ENCODE data around the gene PALM3. TPM values are rescaled to one million over a fixed set of nuclear protein-coding genes. Genes with fewer than 3 reads are reported as not detected.

The PALM3 gene
- polyA plus RNA-seq, 3 donors = not detected

GRCh38 chr19:14089412-14089661 lies 27.5 kb upstream of the PALM3 start:
- Histone ChIP-seq H2AFZ (ENCODE audit: insufficient read depth, low read depth, low read length, poor library complexity, severe bottlenecking) (peak overlapping the region; percentile 46), H3K9ac (ENCODE audit: insufficient read depth, low read length, poor library complexity, severe bottlenecking) (peak overlapping the region; percentile 21), H3K36me3 (replicated peaks in 1 of 2; ENCODE audit: control insufficient read depth in 1 of 2, insufficient read depth in 2 of 2, low read length in 2 of 2) (peaks cover 7 to 19% of the 10 kb centered on the region in 2 donors), H3K9me3 (replicated peaks in 1 of 2; ENCODE audit: control insufficient read depth in 1 of 2, insufficient read depth in 1 of 2, low read length in 2 of 2) (peaks cover 6 to 8% of the 10 kb centered on the region in 2 donors), H3K4me3 (replicated peaks in 1 of 3; ENCODE audit: low read depth in 2 of 3, low read length in 3 of 3) (peak overlapping the region; percentile 25 to 70 (median 25)), H3K27ac (ENCODE audit: low read depth in 1 of 2, low read length in 2 of 2) (no peak overlapping the region), H3K4me1 (ENCODE audit: control insufficient read depth in 1 of 2, insufficient read depth in 2 of 2, low read length in 2 of 2) (peaks cover 18 to 23% of the 10 kb centered on the region in 2 donors), H3K4me2 (replicated peaks; ENCODE audit: extremely low read depth, low read length, poor library complexity, severe bottlenecking) (peak overlapping the region; percentile 100), H3K79me2 (ENCODE audit: insufficient read depth, low read length) (peaks cover 7% of the 10 kb centered on the region), H3K27me3 (ENCODE audit: control insufficient read depth in 2 of 2, insufficient read depth in 2 of 2, low read length in 2 of 2) (peaks cover 0 to 2% of the 10 kb centered on the region in 2 donors), H4K20me1 (ENCODE audit: insufficient read depth, low read length) (peaks cover 35% of the 10 kb centered on the region)
- peak overlapping the region; percentile 77 to 83 for H3K4me3 Mint-ChIP-seq
- peaks cover 2 to 6% (median 5%) of the 10 kb centered on the region in 3 donors for H3K27me3 Mint-ChIP-seq (ENCODE audit: low read depth in 3 of 3)
- peaks cover 0 to 11% (median 9%) of the 10 kb centered on the region in 7 donors for H3K9me3 Mint-ChIP-seq
- peaks cover 15% of the 10 kb centered on the region for H3K4me1 Mint-ChIP-seq
- WGBS (ENCODE audit: insufficient coverage) = 33% methylated on average over 16 of the region's 16 CpGs
- H3K27ac Mint-ChIP-seq = peak overlapping the region in 3 of 7 donors; percentile 21 to 75 (median 63)
- no peak for TF ChIP-seq CTCF (IDR thresholded peaks at IDR 0.05)
- DNase-seq = no peak
- H3K36me3 Mint-ChIP-seq = peaks cover 24 to 27% of the 10 kb centered on the region in 2 donors
- intact Hi-C loops (cut with micrococcal nuclease) = no loop called here

- peaks cover 23 to 27% of the 10 kb centered on the region in 2 donors for H3K36me3 Mint-ChIP-seq
- H3K4me1 Mint-ChIP-seq = peaks cover 15% of the 10 kb centered on the region
- peaks cover 0 to 2% of the 10 kb centered on the region in 2 donors for H3K27me3 ChIP-seq (ENCODE audit: control insufficient read depth in 2 of 2, insufficient read depth in 2 of 2, low read length in 2 of 2)
- peaks cover 18 to 23% of the 10 kb centered on the region in 2 donors for H3K4me1 ChIP-seq (ENCODE audit: control insufficient read depth in 1 of 2, insufficient read depth in 2 of 2, low read length in 2 of 2)
- peaks cover 6 to 8% of the 10 kb centered on the region in 2 donors for H3K9me3 ChIP-seq (replicated peaks in 1 of 2; ENCODE audit: control insufficient read depth in 1 of 2, insufficient read depth in 1 of 2, low read length in 2 of 2)
- peak overlapping the region; percentile 77 to 83 for H3K4me3 Mint-ChIP-seq
- peaks cover 7 to 19% of the 10 kb centered on the region in 2 donors for H3K36me3 ChIP-seq (replicated peaks in 1 of 2; ENCODE audit: control insufficient read depth in 1 of 2, insufficient read depth in 2 of 2, low read length in 2 of 2)
- H3K9ac ChIP-seq (ENCODE audit: insufficient read depth, low read length, poor library complexity, severe bottlenecking) = no peak overlapping the region
- peaks cover 0 to 11% (median 9%) of the 10 kb centered on the region in 7 donors for H3K9me3 Mint-ChIP-seq
- peak overlapping the region; percentile 100 for H3K4me2 ChIP-seq (replicated peaks; ENCODE audit: extremely low read depth, low read length, poor library complexity, severe bottlenecking)
- 92% methylated on average over 23 of the region's 30 CpGs for WGBS (ENCODE audit: insufficient coverage)
- H3K27me3 Mint-ChIP-seq (ENCODE audit: low read depth in 3 of 3) = peaks cover 2 to 6% (median 5%) of the 10 kb centered on the region in 3 donors
- peak overlapping the region in 3 of 7 donors; percentile 21 to 75 (median 63) for H3K27ac Mint-ChIP-seq
- peak overlapping the region in 1 of 3 experiments; percentile 70 for H3K4me3 ChIP-seq (replicated peaks in 1 of 3; ENCODE audit: low read depth in 2 of 3, low read length in 3 of 3)
- intact Hi-C loops (cut with micrococcal nuclease) = no loop called here
- no peak overlapping the region for H2AFZ ChIP-seq (ENCODE audit: insufficient read depth, low read depth, low read length, poor library complexity, severe bottlenecking)
- H3K27ac ChIP-seq (ENCODE audit: low read depth in 1 of 2, low read length in 2 of 2) = no peak overlapping the region
- no peak for TF ChIP-seq CTCF (IDR thresholded peaks at IDR 0.05)
- H4K20me1 ChIP-seq (ENCODE audit: insufficient read depth, low read length) = peaks cover 33% of the 10 kb centered on the region
- peaks cover 7% of the 10 kb centered on the region for H3K79me2 ChIP-seq (ENCODE audit: insufficient read depth, low read length)
- no peak for DNase-seq
These were observed 26.9 kb upstream of the PALM3 start for GRCh38 chr19:14088634-14089411.

Measured in CD14-positive monocyte (primary cell).